Tibial nerve (tissue), 4 donors: ENCODE data around the gene AGBL1. TPM values are rescaled to one million over a fixed set of nuclear protein-coding genes. Genes with fewer than 3 reads are reported as not detected.

ENCODE experiments used
- DNase-seq, 2 donors: peaks; one replicate each; pipeline ENCODE4 v3.0.0-alpha.2; 2019; ENCODE audit warnings: low spot score in 2 of 2
- H3K27ac ChIP-seq, 4 donors: fragments of 200-600 bp; sonication (generic) in 3 of 4; one replicate each; pipeline ENCODE4 v1.5.1; 2017 to 2019; ENCODE audit warnings: mild to moderate bottlenecking in 1 of 4
- H3K27me3 ChIP-seq, 2 donors: fragments of 200-600 bp; sonication (generic) in 1 of 2; one replicate each; pipeline versions ENCODE4 v1.5.1 to v1.6.0; 2017 to 2019
- H3K36me3 ChIP-seq, 3 donors: fragments of 200-600 bp; sonication (generic); one replicate each; pipeline ENCODE4 v1.5.1; 2018 to 2019
- H3K4me1 ChIP-seq, 4 donors: fragments of 200-600 bp; sonication (generic) in 3 of 4; one replicate each; pipeline ENCODE4 v1.5.1; 2017 to 2019
- H3K4me3 ChIP-seq, 4 donors: fragments of 200-600 bp; sonication (generic) in 3 of 4; one replicate each; pipeline ENCODE4 v1.5.1; 2017 to 2019; ENCODE audit warnings: mild to moderate bottlenecking in 1 of 4, moderate library complexity in 1 of 4
- H3K9me3 ChIP-seq, 4 donors: fragments of 200-600 bp; sonication (generic) in 3 of 4; one replicate each; pipeline ENCODE4 v1.5.1; 2017 to 2019
- CTCF ChIP-seq, 5 experiments: fragments of 200-600 bp in 3 of 5; fragments of 450-650 bp in 2 of 5; sonication (generic) in 3 of 5; IDR thresholded peaks; one replicate each; pipeline ENCODE4 v1.5.1; 2016 to 2019; ENCODE audit warnings: antibody characterized with exemption in 5 of 5, mild to moderate bottlenecking in 3 of 5, moderate library complexity in 2 of 5
- EP300 ChIP-seq, 2 donors: sonication (generic); formaldehyde crosslinking; IDR thresholded peaks; one replicate each; pipeline ENCODE4 v1.6.1; 2017; ENCODE audit warnings: antibody characterized with exemption in 2 of 2, mild to moderate bottlenecking in 1 of 2
- POLR2A ChIP-seq, 2 donors: fragments of 450-650 bp; IDR thresholded peaks; one replicate each; pipeline ENCODE4 v1.6.1; 2017; ENCODE audit warnings: antibody characterized with exemption in 2 of 2, mild to moderate bottlenecking in 2 of 2, moderate library complexity in 2 of 2
- WGBS, 2 donors: methylation state at CpG; one replicate each; pipeline ENCODE4 v1.1.5; 2018; 5-methylcytosine and 5-hydroxymethylcytosine counted together
- total RNA-seq, 4 donors: library from RNA; depleted of rRNA; stranded (reverse); fragments of >200 nt; gene quantifications; one replicate each; pipeline ENCODE4 v1.1.0, GENCODE V29; 2016

AGBL1 gene
- total RNA-seq, 4 donors from 2014 or later: under 0.01 to 1.2 (median 0.21) TPM; not detected in 1

- TF ChIP-seq CTCF (IDR thresholded peaks at IDR 0.05) (no peak), EP300 (IDR thresholded peaks at IDR 0.05) (no peak), POLR2A (IDR thresholded peaks at IDR 0.05) (no peak)
- DNase-seq: no peak
- Histone ChIP-seq H3K27me3 (no peaks in the 10 kb centered on the region), H3K9me3 (peaks cover 0 to 12% (median 0%) of the 10 kb centered on the region in 4 donors), H3K4me3 (no peak overlapping the region), H3K27ac (no peak overlapping the region), H3K36me3 (no peaks in the 10 kb centered on the region), H3K4me1 (no peaks in the 10 kb centered on the region)
- 84 to 87% methylated on average over 9 to 12 of the region's 21 CpGs for WGBS, 2 donors
Measured at GRCh38 chr15:86572368-86572841, 492.7 kb downstream of the AGBL1 start.

DNA sequence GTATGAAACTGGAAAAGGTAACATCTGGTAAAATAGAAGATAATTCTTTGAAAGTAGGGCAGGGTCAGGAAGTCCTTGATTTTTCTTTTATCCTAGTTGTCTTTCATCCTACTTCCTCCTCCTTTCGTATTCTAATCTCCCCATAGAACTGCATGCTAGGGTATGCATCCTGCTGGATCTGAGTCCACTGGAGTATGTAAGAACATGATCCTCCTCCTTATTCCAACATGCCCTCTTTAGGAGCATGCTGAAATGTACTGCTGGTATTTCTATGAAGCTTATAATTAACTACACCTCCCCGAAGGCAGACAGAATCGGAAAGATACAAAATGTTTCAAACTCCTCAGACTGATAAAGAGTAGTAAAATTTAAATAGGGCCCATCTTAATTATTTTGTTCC lies 493.8 kb downstream of the AGBL1 start:
- WGBS, 2 donors: 85 to 87% methylated on average over 3 of the region's 3 CpGs

DNA sequence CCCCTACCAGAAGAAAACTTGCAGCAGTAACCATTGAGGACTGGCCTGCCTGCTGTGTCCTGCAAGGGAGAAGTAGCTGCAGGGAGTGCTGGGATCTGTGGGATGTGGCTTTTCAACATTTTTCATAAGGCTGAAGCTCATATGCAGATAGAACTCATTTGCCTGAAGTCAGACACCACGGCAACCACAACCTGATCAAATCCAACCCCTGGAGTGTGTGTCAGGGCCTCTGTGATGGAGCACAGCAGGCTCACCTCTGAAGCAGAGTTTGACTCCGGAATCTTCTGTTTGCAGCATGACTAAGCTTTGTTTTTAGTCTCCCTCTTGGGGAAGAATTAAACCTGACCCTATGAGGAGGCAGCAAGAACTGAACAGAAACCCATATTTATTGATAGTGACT lies 508.7 kb downstream of the AGBL1 start:
- H3K27me3 ChIP-seq: no peaks in the 10 kb centered on the region
- WGBS, 2 donors: 43 to 56% methylated on average over 2 of the region's 2 CpGs
- no peaks in the 10 kb centered on the region for H3K36me3 ChIP-seq
- H3K4me1 ChIP-seq: peaks cover 0 to 7% (median 0%) of the 10 kb centered on the region in 4 donors
- no peak overlapping the region for H3K27ac ChIP-seq
- no peak for DNase-seq
- no peak for TF ChIP-seq EP300 (IDR thresholded peaks at IDR 0.05)
- TF ChIP-seq CTCF (IDR thresholded peaks at IDR 0.05): no peak
- TF ChIP-seq POLR2A (IDR thresholded peaks at IDR 0.05): no peak
- H3K4me3 ChIP-seq: no peak overlapping the region
- H3K9me3 ChIP-seq: no peaks in the 10 kb centered on the region

More for the DNA sequence above, 493.8 kb downstream of the AGBL1 start:
- TF ChIP-seq POLR2A (IDR thresholded peaks at IDR 0.05): no peak
- DNase-seq: no peak
- H3K4me1 ChIP-seq: no peaks in the 10 kb centered on the region
- no peaks in the 10 kb centered on the region for H3K27me3 ChIP-seq
- peaks cover 0 to 13% (median 0%) of the 10 kb centered on the region in 4 donors for H3K9me3 ChIP-seq
- no peaks in the 10 kb centered on the region for H3K36me3 ChIP-seq
- H3K27ac ChIP-seq: no peak overlapping the region
- no peak overlapping the region for H3K4me3 ChIP-seq

DNA sequence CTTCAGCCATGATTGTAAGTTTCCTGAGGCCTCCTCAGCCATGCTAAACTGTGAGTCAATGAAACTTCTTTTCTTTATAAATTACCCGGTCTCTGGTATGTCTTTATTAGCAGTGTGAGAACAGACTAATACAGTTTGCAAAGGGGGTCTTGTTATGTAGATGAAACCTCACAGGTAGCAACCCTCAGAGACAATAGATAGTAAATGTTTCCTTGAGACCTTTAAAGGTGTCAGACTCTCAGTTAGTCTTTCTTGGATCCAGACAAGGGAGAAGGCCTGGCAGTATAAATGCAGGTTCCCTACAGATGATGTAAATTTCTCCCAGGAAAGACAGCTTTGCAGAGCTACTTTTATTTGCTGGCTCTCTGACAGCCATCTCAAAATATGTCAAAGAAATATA lies 510.8 kb downstream of the AGBL1 start:
- WGBS, 2 donors: 68 to 71% methylated on average over 1 of the region's 1 CpG
- TF ChIP-seq POLR2A (IDR thresholded peaks at IDR 0.05) (no peak), EP300 (IDR thresholded peaks at IDR 0.05) (no peak), CTCF (IDR thresholded peaks at IDR 0.05) (no peak)
- Histone ChIP-seq H3K36me3 (no peaks in the 10 kb centered on the region), H3K9me3 (no peaks in the 10 kb centered on the region), H3K4me3 (no peak overlapping the region), H3K4me1 (peaks cover 0 to 7% (median 0%) of the 10 kb centered on the region in 4 donors), H3K27ac (no peak overlapping the region), H3K27me3 (no peaks in the 10 kb centered on the region)
- no peak for DNase-seq

DNA sequence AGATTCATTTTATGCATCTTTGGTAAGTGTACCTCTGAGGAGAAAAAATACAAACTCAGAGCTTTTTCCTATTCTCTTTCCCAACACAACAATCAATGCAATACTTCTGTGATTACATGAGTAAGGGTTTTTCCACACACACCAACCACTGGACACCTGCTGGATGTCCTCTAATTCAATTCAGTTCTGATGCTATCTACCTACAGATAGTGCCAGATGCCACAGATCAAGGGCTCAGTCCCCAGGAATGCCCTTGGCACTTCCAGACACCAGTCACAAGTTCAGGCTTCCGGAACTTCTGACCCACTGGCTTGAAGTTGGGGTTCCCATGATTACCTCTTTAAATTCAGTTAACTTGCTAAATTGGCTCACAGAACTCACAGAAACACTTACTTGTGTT lies 511.5 kb downstream of the AGBL1 start:
- H3K9me3 ChIP-seq: no peaks in the 10 kb centered on the region
- H3K36me3 ChIP-seq: no peaks in the 10 kb centered on the region
- 88 to 97% methylated on average over 1 of the region's 1 CpG for WGBS, 2 donors
- H3K27ac ChIP-seq: no peak overlapping the region
- no peak for TF ChIP-seq POLR2A (IDR thresholded peaks at IDR 0.05)
- no peak for TF ChIP-seq EP300 (IDR thresholded peaks at IDR 0.05)
- no peak for TF ChIP-seq CTCF (IDR thresholded peaks at IDR 0.05)
- peaks cover 0 to 7% (median 0%) of the 10 kb centered on the region in 4 donors for H3K4me1 ChIP-seq
- H3K27me3 ChIP-seq: no peaks in the 10 kb centered on the region
- H3K4me3 ChIP-seq: no peak overlapping the region
- no peak for DNase-seq
